GM21619 (cell line): Measurements from ENCODE around the gene RNF20.
"Not testable (repeated sequence)": the region's sequence is repeated elsewhere in the genome, so short reads cannot be mapped to it uniquely, and the experiment has no call there.

ENCODE experiments used
- ATAC-seq: cut with Tn5 transposase; IDR thresholded peaks from one replicate; pipeline ENCODE4 v1.9.1; 2021; ENCODE audit not compliant: unreplicated experiment

The RNF20 gene, protein sequence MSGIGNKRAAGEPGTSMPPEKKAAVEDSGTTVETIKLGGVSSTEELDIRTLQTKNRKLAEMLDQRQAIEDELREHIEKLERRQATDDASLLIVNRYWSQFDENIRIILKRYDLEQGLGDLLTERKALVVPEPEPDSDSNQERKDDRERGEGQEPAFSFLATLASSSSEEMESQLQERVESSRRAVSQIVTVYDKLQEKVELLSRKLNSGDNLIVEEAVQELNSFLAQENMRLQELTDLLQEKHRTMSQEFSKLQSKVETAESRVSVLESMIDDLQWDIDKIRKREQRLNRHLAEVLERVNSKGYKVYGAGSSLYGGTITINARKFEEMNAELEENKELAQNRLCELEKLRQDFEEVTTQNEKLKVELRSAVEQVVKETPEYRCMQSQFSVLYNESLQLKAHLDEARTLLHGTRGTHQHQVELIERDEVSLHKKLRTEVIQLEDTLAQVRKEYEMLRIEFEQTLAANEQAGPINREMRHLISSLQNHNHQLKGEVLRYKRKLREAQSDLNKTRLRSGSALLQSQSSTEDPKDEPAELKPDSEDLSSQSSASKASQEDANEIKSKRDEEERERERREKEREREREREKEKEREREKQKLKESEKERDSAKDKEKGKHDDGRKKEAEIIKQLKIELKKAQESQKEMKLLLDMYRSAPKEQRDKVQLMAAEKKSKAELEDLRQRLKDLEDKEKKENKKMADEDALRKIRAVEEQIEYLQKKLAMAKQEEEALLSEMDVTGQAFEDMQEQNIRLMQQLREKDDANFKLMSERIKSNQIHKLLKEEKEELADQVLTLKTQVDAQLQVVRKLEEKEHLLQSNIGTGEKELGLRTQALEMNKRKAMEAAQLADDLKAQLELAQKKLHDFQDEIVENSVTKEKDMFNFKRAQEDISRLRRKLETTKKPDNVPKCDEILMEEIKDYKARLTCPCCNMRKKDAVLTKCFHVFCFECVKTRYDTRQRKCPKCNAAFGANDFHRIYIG

DNA sequence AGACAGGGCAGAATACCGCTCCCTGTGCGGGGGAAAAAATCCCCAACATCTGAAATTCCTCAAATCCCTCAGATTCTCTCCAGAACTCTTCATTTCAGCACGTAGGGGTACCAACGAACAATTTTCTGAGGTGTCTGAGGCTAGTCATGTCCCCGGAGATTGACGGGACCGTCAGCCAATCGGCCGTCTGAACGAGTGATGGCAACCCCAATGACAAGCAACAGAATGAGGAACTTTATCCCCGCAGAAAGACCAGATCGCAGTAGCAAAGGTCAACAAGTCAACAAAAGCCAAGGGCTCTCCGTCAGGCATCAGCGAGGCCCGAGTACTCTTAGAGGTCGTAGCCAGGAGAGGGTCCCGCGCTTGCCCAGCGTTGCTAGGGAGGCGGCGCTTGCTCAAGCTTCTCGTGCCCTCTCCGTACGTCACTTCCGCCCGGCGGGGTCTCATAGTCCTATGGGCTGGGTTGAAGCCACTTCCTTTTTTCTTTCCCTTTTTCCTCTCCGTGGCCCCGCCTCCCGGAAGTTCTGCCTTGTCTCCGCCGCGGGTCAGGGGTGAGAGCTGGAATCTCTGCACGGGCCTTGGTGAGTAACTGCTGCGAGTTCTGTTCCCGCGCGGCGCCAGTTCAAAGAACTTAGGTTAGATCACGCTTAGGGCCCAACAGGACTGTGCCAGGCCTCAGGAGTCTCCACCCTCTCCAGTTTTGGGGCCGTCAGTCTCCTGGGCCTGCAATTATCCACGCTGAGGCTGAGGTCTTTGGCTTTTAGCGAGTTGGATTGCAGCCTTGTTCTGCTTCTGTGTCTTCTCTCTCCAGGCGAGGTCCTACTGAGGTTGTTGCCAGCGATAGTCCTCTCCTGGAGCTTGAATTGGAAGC, at the start of gene RNF20:
Gene RNF20, plus strand, starts transcription at position 520 of the 871 bp plus-strand sequence. CDS start 1,571 bp downstream, outside the sequence.
- peak; percentile 97 for ATAC-seq

- no peak for ATAC-seq
Measured at GRCh38 chr9:101484046-101484445, 49.6 kb upstream of the RNF20 start.

- ATAC-seq: no peak
Measured at GRCh38 chr9:101485924-101486692, 47.5 kb upstream of the RNF20 start.

DNA sequence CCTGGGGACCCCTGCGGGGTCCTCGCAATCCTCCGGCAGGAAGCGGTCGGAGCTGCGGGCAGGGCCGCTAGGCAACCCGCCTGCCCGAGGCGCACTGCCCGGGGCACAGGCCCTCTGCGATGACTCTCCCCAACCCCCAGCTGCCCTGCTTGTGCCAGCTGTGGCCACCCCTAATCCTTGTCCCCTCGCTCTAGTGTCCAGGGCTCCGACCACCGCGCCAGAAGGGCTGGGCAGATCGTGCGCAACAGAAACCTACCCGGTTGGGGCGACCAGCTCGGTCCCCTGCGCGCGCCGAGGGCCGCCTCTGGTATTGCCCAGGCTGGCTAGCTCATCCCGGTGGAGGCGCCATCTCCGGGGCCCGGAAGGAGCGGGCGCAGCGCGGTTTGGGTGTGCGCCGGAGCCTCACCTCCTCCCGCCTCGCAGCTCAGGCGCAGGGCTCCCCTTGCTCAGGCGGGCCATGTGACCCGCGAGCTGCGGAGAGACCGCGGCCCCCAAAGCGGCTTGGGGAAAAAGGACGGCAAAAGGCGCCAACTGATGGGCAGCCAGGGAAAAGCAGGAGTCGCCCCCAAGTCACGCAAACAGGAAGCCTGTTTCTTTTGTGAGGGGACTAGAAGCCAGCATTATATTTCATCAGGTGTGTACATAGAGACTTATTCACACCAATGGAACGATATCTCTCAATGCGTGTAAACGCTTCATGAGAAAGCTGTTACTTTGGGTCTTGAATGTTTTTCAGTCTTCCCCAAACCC, 46.8 kb upstream of the RNF20 start:
- no peak for ATAC-seq

- ATAC-seq: no peak
Measured at GRCh38 chr9:101487443-101487840, 46.2 kb upstream of the RNF20 start.

DNA sequence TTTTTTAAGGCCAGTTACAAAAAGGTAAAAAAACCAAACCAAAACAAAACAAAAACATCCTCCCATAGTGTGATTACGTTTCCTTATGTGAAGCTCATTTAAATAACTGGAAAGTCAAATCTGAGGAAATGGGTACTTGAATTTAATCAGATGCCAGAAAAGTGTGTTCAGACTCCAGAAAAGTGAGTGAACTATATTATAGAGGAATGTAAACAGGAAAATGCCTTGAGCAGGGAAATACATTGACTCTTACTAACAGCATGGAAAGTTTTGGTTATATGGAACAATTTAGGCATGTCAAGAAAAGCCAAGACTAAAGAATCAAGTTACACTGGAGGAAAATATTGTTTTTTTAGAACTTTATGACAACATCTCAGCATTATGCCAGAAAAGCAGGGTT, 37.8 kb upstream of the RNF20 start:
- ATAC-seq: no peak

- no peak for ATAC-seq
Measured at GRCh38 chr9:101498323-101498722, 35.3 kb upstream of the RNF20 start.

GRCh38 chr9:101504188-101504587, 29.5 kb upstream of the RNF20 start:
- no peak for ATAC-seq

DNA sequence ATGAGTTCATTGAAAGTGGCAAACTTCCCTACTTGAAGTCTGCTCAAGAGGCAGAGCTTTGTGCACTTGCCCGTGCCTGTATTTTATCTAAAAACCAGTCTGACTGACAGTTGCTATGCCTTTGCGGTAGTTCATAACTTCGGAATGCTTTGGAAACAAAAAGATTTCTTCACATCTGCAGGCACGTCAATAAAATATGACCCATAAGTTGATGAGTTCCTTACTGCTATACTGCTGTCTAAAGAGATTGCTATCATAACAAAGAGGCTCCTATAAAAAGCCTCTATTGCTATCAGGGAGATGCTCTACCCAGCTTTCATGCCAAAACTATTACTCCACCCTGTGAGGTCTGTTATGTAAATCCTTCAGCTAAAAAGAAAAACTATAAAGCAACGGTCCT, 25.4 kb upstream of the RNF20 start:
- no peak for ATAC-seq

DNA sequence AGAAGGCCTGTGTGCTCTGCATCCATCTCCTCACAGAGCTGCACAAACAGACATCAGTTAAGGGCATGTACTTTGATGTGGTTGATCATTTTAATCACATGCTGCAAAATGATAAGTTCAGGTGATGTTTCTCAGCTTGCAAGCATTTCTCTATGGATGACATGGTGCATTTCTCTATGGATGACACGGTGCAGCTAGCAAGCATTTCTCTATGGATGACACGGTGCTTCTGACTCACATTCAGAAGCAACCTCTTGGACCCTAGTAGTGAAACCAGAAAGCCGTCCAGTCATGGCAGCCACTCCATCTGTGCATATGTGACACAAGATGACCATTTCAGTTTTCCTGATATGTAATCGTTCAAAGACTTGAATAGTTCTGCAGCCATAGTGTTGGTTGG, 24.1 kb upstream of the RNF20 start:
- ATAC-seq: no peak

- no peak for ATAC-seq
Measured at GRCh38 chr9:101510459-101510858, 23.2 kb upstream of the RNF20 start.

DNA sequence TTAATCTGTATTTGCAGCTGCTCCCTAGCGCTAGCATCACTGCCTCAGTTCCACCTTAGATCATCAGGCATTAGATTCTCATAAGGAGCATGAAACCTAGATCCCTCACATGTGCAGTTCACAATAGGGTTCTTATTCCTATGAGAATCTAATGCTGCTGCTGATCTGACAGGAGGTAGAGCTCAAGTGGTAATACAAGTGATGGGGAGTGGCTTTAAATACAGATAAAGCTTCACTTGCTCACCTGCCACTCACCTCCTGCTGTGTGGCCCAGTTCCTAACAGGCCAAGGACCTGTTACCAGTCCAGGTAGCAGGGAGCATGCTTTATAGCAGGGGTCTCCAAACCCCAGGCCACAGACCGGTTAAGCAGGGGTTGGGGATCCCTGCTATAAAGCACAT, 22.6 kb upstream of the RNF20 start:
- ATAC-seq: no peak

DNA sequence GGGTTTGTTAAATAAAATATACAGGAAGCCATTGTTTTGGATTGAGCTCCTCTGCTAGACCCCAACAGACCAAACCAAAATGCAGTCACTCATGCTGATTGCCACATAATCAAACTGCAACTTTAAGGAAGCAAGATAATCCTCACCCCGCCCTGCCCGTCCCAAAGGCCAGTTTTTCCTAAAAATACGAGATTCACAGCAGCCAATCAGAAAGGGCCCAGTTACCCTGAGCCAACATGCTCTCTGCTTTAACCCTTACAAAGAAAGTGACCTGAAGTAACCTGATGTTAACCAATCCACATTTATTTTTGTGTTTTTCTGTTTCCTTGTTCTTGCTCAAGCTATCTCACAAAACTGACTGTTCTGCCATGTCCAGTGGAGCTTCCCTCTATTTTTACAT, 21.5 kb upstream of the RNF20 start:
- no peak for ATAC-seq

GRCh38 chr9:101513351-101513750, 20.3 kb upstream of the RNF20 start:
- no peak for ATAC-seq

- no peak for ATAC-seq
Measured at GRCh38 chr9:101514071-101514470, 19.6 kb upstream of the RNF20 start.

DNA sequence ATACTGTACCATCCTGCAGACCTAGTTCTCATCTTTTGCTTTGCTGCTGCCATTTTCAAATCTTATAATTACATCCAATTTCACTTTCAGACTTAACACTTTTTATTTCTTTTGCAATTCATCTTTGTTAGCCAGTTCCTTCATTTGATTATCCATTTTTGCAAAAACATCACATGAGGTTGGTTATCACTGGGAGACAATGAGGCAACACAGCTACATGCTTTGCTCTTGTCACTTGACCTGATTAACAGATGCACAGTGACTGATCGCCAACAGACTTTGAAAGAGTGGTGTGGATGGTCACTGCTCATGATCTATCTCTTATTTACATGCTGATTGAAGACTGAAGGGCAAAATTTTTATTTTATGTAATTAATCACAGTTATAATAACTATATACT, 17.0 kb upstream of the RNF20 start:
- no peak for ATAC-seq

DNA sequence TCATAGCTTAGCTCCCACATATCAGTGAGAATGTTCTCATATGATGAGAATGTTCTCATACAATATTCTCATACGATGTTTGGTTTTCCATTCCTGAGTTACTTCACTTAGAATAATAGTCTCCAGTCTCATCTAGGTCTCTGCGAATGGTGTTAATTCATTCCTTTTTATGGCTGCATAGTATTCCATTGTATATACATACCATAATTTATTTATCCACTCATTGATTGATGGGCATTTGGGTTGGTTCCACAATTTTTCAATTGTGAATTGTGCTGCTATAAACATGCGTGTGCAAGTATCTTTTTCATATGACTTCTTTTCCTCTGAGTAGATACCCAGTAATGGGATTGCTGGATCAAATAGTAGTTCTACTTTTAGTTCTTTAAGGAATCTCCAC, 15.2 kb upstream of the RNF20 start:
- not testable (repeated sequence) for ATAC-seq

GRCh38 chr9:101524371-101524770, 9.3 kb upstream of the RNF20 start:
- ATAC-seq: no peak

GRCh38 chr9:101527066-101527465, 6.6 kb upstream of the RNF20 start:
- ATAC-seq: no peak
